ENCODE data around the gene NUDCD3.

The NUDCD3 gene

DNA sequence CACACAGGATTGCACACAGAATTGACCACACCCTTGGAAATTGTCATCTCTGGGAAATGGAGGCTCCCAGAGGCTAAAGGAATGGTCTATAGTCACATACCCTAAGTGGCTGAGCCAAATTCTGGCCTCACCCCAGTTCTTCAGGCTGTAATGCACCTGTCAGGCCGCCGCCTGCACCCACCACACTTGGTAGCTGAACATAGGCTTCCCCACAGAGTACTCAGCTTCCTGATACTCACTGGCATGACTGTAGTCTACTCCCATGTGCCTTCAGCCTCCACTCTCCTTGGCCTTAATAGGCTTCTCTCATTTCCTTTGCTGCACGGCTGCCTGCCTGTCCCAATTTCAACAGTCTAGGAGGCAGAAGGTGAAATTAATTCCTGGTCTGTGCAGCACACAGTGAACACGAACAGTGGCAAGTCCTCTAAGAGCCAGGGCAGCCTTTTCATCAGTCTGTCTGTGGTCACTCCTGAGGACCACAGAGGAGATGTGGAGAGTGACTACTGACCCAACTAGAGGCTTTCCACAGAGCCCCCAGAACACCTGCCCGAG is 42.5 kb downstream of the NUDCD3 start:
- Histone ChIP-seq H3K9me3 (ENCODE audit: insufficient read depth, low read depth, low read length) (no peaks in the 10 kb centered on the region), H3K36me3 (ENCODE audit: insufficient read depth, low read length) (peaks cover 45% of the 10 kb centered on the region; the same call in 1 of the 2 replicates), H3K9ac (ENCODE audit: low read depth, low read length, poor library complexity, severe bottlenecking) (no peak overlapping the region), H3K79me2 (ENCODE audit: insufficient read depth, low read length) (peaks cover 95% of the 10 kb centered on the region), H3K9me2 (replicated peaks; ENCODE audit: low read depth, low read length) (no peaks in the 10 kb centered on the region), H3K4me1 (ENCODE audit: insufficient read depth, low read length, poor library complexity, severe bottlenecking) (peaks cover 13% of the 10 kb centered on the region), H3K27me3 (ENCODE audit: insufficient read depth, low read length, poor library complexity, severe bottlenecking) (no peaks in the 10 kb centered on the region), H3K4me3 (ENCODE audit: low read length, poor library complexity, severe bottlenecking) (no peak overlapping the region), H3F3A (ENCODE audit: low read depth) (no peaks in the 10 kb centered on the region), H3K4me2 (ENCODE audit: low read depth, low read length, poor library complexity, severe bottlenecking) (no peak overlapping the region), H2AFZ (ENCODE audit: low read length) (no peak overlapping the region), H4K20me1 (ENCODE audit: insufficient read depth, low read length, poor library complexity, severe bottlenecking) (peaks cover 19% of the 10 kb centered on the region)
- TF ChIP-seq, protein P1, sequence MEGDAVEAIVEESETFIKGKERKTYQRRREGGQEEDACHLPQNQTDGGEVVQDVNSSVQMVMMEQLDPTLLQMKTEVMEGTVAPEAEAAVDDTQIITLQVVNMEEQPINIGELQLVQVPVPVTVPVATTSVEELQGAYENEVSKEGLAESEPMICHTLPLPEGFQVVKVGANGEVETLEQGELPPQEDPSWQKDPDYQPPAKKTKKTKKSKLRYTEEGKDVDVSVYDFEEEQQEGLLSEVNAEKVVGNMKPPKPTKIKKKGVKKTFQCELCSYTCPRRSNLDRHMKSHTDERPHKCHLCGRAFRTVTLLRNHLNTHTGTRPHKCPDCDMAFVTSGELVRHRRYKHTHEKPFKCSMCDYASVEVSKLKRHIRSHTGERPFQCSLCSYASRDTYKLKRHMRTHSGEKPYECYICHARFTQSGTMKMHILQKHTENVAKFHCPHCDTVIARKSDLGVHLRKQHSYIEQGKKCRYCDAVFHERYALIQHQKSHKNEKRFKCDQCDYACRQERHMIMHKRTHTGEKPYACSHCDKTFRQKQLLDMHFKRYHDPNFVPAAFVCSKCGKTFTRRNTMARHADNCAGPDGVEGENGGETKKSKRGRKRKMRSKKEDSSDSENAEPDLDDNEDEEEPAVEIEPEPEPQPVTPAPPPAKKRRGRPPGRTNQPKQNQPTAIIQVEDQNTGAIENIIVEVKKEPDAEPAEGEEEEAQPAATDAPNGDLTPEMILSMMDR (conservative IDR thresholded peaks at IDR 0.05; ENCODE audit: low read length), result no peak
- no peak for TF ChIP-seq EZH2phosphoT487 (IDR thresholded peaks at IDR 0.05; ENCODE audit: borderline replicate concordance)

DNA sequence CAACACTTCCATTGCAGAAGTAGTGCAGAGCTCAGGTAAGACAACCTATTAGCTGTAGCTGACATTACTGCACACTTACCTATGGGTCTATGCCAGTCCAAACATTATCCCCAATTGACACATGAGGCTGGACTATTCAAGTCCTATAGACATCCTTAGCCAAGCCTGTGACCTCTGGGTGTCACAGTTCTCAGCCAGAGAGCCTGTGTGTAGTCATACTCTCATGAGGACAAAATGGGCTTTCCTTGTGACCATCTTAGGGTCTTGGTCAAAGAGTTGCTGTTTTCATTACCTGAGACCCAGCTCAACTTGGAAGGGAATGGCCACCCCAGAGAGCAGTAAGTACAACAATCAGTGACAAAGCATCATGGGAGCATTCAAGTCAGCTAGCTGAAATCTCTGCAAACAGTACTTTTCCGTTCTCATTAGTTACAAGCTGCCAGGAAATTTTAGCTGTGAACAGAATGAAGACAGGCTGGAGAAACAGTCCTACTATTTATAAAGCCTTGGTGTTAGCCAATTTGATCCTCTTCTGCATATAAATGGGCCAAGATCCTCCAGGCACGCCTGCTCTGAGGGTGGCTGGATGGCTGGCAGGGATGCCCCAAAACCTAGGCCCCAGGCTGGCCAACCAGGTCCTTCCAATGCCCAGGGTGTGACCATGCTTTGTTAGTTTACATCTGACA is 44.3 kb downstream of the NUDCD3 start:
- Histone ChIP-seq H3K9me3 (ENCODE audit: insufficient read depth, low read depth, low read length) (no peaks in the 10 kb centered on the region), H3K36me3 (ENCODE audit: insufficient read depth, low read length) (peaks cover 42% of the 10 kb centered on the region; the same call in 1 of the 2 replicates), H3K79me2 (ENCODE audit: insufficient read depth, low read length) (peaks cover 91% of the 10 kb centered on the region), H3K4me2 (ENCODE audit: low read depth, low read length, poor library complexity, severe bottlenecking) (no peak overlapping the region), H3K4me1 (ENCODE audit: insufficient read depth, low read length, poor library complexity, severe bottlenecking) (peaks cover 13% of the 10 kb centered on the region), H2AFZ (ENCODE audit: low read length) (no peak overlapping the region), H3K9me2 (replicated peaks; ENCODE audit: low read depth, low read length) (no peaks in the 10 kb centered on the region), H3K27me3 (ENCODE audit: insufficient read depth, low read length, poor library complexity, severe bottlenecking) (no peaks in the 10 kb centered on the region), H3K4me3 (ENCODE audit: low read length, poor library complexity, severe bottlenecking) (no peak overlapping the region), H3K9ac (ENCODE audit: low read depth, low read length, poor library complexity, severe bottlenecking) (no peak overlapping the region), H3F3A (ENCODE audit: low read depth) (no peaks in the 10 kb centered on the region), H4K20me1 (ENCODE audit: insufficient read depth, low read length, poor library complexity, severe bottlenecking) (peaks cover 21% of the 10 kb centered on the region)
- no peak for TF ChIP-seq EZH2phosphoT487 (IDR thresholded peaks at IDR 0.05; ENCODE audit: borderline replicate concordance)
- TF ChIP-seq, protein P1 (conservative IDR thresholded peaks at IDR 0.05; ENCODE audit: low read length), result no peak

DNA sequence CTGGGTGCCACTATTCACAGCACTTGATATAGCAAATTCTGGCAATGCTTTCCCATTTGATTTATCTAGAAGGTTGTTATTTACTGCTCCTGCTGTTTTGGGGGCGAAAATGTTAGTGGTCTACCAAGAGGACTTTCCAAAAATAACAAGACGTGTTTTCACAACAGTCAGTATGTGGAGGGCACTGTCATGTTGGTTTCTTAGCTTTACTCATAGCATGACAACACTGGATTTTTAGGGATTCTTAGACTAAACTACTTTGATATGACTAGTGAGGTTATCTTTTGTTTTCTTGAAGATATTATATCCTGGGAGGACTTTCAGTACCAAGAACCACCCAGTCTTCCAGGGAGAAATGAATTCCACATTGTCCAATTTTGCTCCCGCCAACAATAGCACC is 49.4 kb downstream of the NUDCD3 start:
- Histone ChIP-seq H3K9me2 (replicated peaks; ENCODE audit: low read depth, low read length) (no peaks in the 10 kb centered on the region), H3F3A (ENCODE audit: low read depth) (no peaks in the 10 kb centered on the region), H3K36me3 (ENCODE audit: insufficient read depth, low read length) (peaks cover 22% of the 10 kb centered on the region; the same call in 1 of the 2 replicates), H3K4me3 (ENCODE audit: low read length, poor library complexity, severe bottlenecking) (no peak overlapping the region), H3K27me3 (ENCODE audit: insufficient read depth, low read length, poor library complexity, severe bottlenecking) (no peaks in the 10 kb centered on the region), H3K4me2 (ENCODE audit: low read depth, low read length, poor library complexity, severe bottlenecking) (no peak overlapping the region), H4K20me1 (ENCODE audit: insufficient read depth, low read length, poor library complexity, severe bottlenecking) (peaks cover 15% of the 10 kb centered on the region), H2AFZ (ENCODE audit: low read length) (no peak overlapping the region), H3K4me1 (ENCODE audit: insufficient read depth, low read length, poor library complexity, severe bottlenecking) (no peaks in the 10 kb centered on the region), H3K9me3 (ENCODE audit: insufficient read depth, low read depth, low read length) (no peaks in the 10 kb centered on the region), H3K9ac (ENCODE audit: low read depth, low read length, poor library complexity, severe bottlenecking) (no peak overlapping the region), H3K79me2 (ENCODE audit: insufficient read depth, low read length) (peaks cover 80% of the 10 kb centered on the region; the same call in 1 of the 2 replicates)
- no peak for TF ChIP-seq EZH2phosphoT487 (IDR thresholded peaks at IDR 0.05; ENCODE audit: borderline replicate concordance)
- TF ChIP-seq, protein P1 (conservative IDR thresholded peaks at IDR 0.05; ENCODE audit: low read length), result no peak
